Activated CD8-positive, alpha-beta T cell treated with anti-CD3 and anti-CD28 coated beads, Interleukin-2, amount 10 ng/mL, durations not matched to agents 7 days and 5 days (primary cell): ENCODE data around the gene ZNF343. TPM values are rescaled to one million over a fixed set of nuclear protein-coding genes. Genes with fewer than 3 reads are reported as not detected.
A peak's percentile ranks its signal among the peaks of the same experiment; 100 is the strongest.
"Not testable (repeated sequence)": the region's sequence is repeated elsewhere in the genome, so short reads cannot be mapped to it uniquely, and the experiment has no call there.

ENCODE experiments used
- ATAC-seq: fragments of 150-1000 bp; cut with Tn5 transposase; one replicate; pipeline ENCODE4 v1.10.0; 2021; ENCODE audit warnings: moderate library complexity
- CTCF ChIA-PET: fragments of 350-600 bp; sonication (Branson Sonifier 250); formaldehyde crosslinking; loops from one replicate; lab custom pipeline; 2021; ENCODE audit warnings: antibody characterized with exemption; lab: Charles Lee
- POLR2A ChIA-PET: fragments of 350-600 bp; sonication (Branson Sonifier 250); formaldehyde crosslinking; loops from one replicate; lab custom pipeline; 2021; ENCODE audit warnings: antibody characterized with exemption; lab: Charles Lee
- DNase-seq: peaks from one replicate; pipeline ENCODE4 v3.0.0-alpha.2; 2020
- H3K27ac Mint-ChIP-seq: one replicate; pipeline ENCODE4 v1.8.0; 2021; ENCODE audit warnings: mild to moderate bottlenecking, mixed read lengths
- H3K27me3 Mint-ChIP-seq: one replicate; pipeline ENCODE4 v1.8.0; 2021; ENCODE audit warnings: low read depth, mixed read lengths
- H3K36me3 Mint-ChIP-seq: one replicate; pipeline ENCODE4 v1.8.0; 2021; ENCODE audit warnings: low read depth, mixed read lengths
- H3K4me1 Mint-ChIP-seq: one replicate; pipeline ENCODE4 v1.8.0; 2021; ENCODE audit warnings: low read depth, mixed read lengths
- H3K4me3 Mint-ChIP-seq: one replicate; pipeline ENCODE4 v1.8.0; 2021; ENCODE audit warnings: mild to moderate bottlenecking, mixed read lengths
- H3K9me3 Mint-ChIP-seq: one replicate; pipeline ENCODE4 v1.8.0; 2022; ENCODE audit warnings: mixed read lengths; ENCODE audit not compliant: insufficient read depth
- total RNA-seq, 2 experiments: library from RNA; stranded (reverse); gene quantifications; one replicate each; pipeline ENCODE4 v1.2.3, GENCODE V29; 2021

Gene ZNF343
- total RNA-seq, 2 experiments from 2014 or later = 8.7 to 9.0 TPM

- H3K27ac Mint-ChIP-seq, DNase-seq, POLR2A ChIA-PET, ATAC-seq, H3K27me3 Mint-ChIP-seq, H3K9me3 Mint-ChIP-seq, H3K4me3 Mint-ChIP-seq: not testable (repeated sequence)
- Mint-ChIP-seq H3K4me1 (peaks cover 11% of the 10 kb centered on the region), H3K36me3 (peaks cover 13% of the 10 kb centered on the region)
- CTCF ChIA-PET = interaction anchor here (2.2 kb wide), 1 partner anchor 17 kb away, joined by 13 read pairs; no protein-coding TSS in a partner anchor
These were observed 3.9 kb downstream of the ZNF343 start for GRCh38 chr20:2504803-2505202.

- POLR2A ChIA-PET, CTCF ChIA-PET, H3K27me3 Mint-ChIP-seq, H3K4me3 Mint-ChIP-seq, ATAC-seq, H3K4me1 Mint-ChIP-seq, DNase-seq, H3K27ac Mint-ChIP-seq, H3K9me3 Mint-ChIP-seq: not testable (repeated sequence)
- peaks cover 21% of the 10 kb centered on the region for H3K36me3 Mint-ChIP-seq
These were observed 5.8 kb downstream of the ZNF343 start for GRCh38 chr20:2502808-2503384.

GRCh38 chr20:2485661-2486060, 23.1 kb downstream of the ZNF343 start:
- no peaks in the 10 kb centered on the region for H3K9me3 Mint-ChIP-seq
- H3K4me1 Mint-ChIP-seq = no peaks in the 10 kb centered on the region
- ChIA-PET CTCF (no interaction called here), POLR2A (interaction anchor here (0.7 kb wide), 1 partner anchor 22 kb away, joined by 3 read pairs; no protein-coding TSS in a partner anchor)
- H3K27me3 Mint-ChIP-seq = no peaks in the 10 kb centered on the region
- H3K27ac Mint-ChIP-seq = no peak overlapping the region
- no peak overlapping the region for H3K4me3 Mint-ChIP-seq
- DNase-seq (no peak), ATAC-seq (no peak)
- peaks cover 48% of the 10 kb centered on the region for H3K36me3 Mint-ChIP-seq

- peaks cover 52% of the 10 kb centered on the region for H3K36me3 Mint-ChIP-seq
- no peaks in the 10 kb centered on the region for H3K4me1 Mint-ChIP-seq
- H3K9me3 Mint-ChIP-seq = no peaks in the 10 kb centered on the region
- DNase-seq (no peak), ATAC-seq (no peak)
- CTCF ChIA-PET = no interaction called here
- POLR2A ChIA-PET = no interaction called here
- H3K27ac Mint-ChIP-seq = no peak overlapping the region
- no peaks in the 10 kb centered on the region for H3K27me3 Mint-ChIP-seq
- H3K4me3 Mint-ChIP-seq = no peak overlapping the region
These were observed 23.6 kb downstream of the ZNF343 start for GRCh38 chr20:2485080-2485479.

- Mint-ChIP-seq H3K27ac (no peak overlapping the region), H3K27me3 (no peaks in the 10 kb centered on the region), H3K4me1 (no peaks in the 10 kb centered on the region), H3K9me3 (no peaks in the 10 kb centered on the region), H3K36me3 (peaks cover 47% of the 10 kb centered on the region), H3K4me3 (no peak overlapping the region)
- DNase-seq = no peak
- ChIA-PET POLR2A (no interaction called here), CTCF (no interaction called here)
- no peak for ATAC-seq
These were observed 25.2 kb downstream of the ZNF343 start for GRCh38 chr20:2483504-2483903.

- ChIA-PET CTCF (interaction anchor here (1.7 to 2.0 kb wide), 2 partner anchors 42 to 44 kb away, joined by 3 to 4 read pairs; no protein-coding TSS in a partner anchor), POLR2A (interaction anchor here (1.1 kb wide), 1 partner anchor 9 kb away, joined by 3 read pairs; the partner anchor contains the start of gene SNRPB)
- Mint-ChIP-seq H3K9me3 (no peaks in the 10 kb centered on the region), H3K27ac (no peak overlapping the region), H3K4me1 (no peaks in the 10 kb centered on the region), H3K27me3 (no peaks in the 10 kb centered on the region), H3K36me3 (peaks cover 42% of the 10 kb centered on the region), H3K4me3 (no peak overlapping the region)
- ATAC-seq (no peak), DNase-seq (no peak)
These were observed 28.3 kb downstream of the ZNF343 start for GRCh38 chr20:2480381-2480780.

- CTCF ChIA-PET = interaction anchor here (1.2 to 4.3 kb wide), 4 partner anchors 21 to 48 kb away, joined by 4 to 20 read pairs (median 4); no protein-coding TSS in a partner anchor
- H3K27me3 Mint-ChIP-seq = no peaks in the 10 kb centered on the region
- peaks cover 24% of the 10 kb centered on the region for H3K36me3 Mint-ChIP-seq
- H3K4me3 Mint-ChIP-seq = no peak overlapping the region
- no peaks in the 10 kb centered on the region for H3K9me3 Mint-ChIP-seq
- peaks cover 6% of the 10 kb centered on the region for H3K4me1 Mint-ChIP-seq
- DNase-seq = no peak
- POLR2A ChIA-PET = interaction anchor here (0.9 kb wide), 1 partner anchor 10 kb away, joined by 3 read pairs; no protein-coding TSS in a partner anchor
- no peak overlapping the region for H3K27ac Mint-ChIP-seq
- no peak for ATAC-seq
These were observed 31.7 kb downstream of the ZNF343 start for GRCh38 chr20:2476742-2477615.

GRCh38 chr20:2475850-2476741, 32.6 kb downstream of the ZNF343 start:
- CTCF ChIA-PET = interaction anchor here (1.4 to 4.3 kb wide), 2 partner anchors 20 to 46 kb away, joined by 4 to 20 read pairs; no protein-coding TSS in a partner anchor
- DNase-seq (no peak), ATAC-seq (no peak)
- Mint-ChIP-seq H3K4me3 (no peak overlapping the region), H3K4me1 (peaks cover 12% of the 10 kb centered on the region), H3K27me3 (no peaks in the 10 kb centered on the region), H3K9me3 (no peaks in the 10 kb centered on the region), H3K36me3 (peaks cover 22% of the 10 kb centered on the region), H3K27ac (no peak overlapping the region)
- POLR2A ChIA-PET = interaction anchor here (0.9 kb wide), 1 partner anchor 9 kb away, joined by 3 read pairs; no protein-coding TSS in a partner anchor

GRCh38 chr20:2473516-2473915, 35.2 kb downstream of the ZNF343 start:
- H3K27me3 Mint-ChIP-seq = no peaks in the 10 kb centered on the region
- POLR2A ChIA-PET = no interaction called here
- H3K4me1 Mint-ChIP-seq = peaks cover 26% of the 10 kb centered on the region
- H3K27ac Mint-ChIP-seq = no peak overlapping the region
- peaks cover 27% of the 10 kb centered on the region for H3K36me3 Mint-ChIP-seq
- no peaks in the 10 kb centered on the region for H3K9me3 Mint-ChIP-seq
- no peak overlapping the region for H3K4me3 Mint-ChIP-seq
- CTCF ChIA-PET = interaction anchor here (4.3 kb wide), 1 partner anchor 48 kb away, joined by 20 read pairs; no protein-coding TSS in a partner anchor
- DNase-seq = no peak
- no peak for ATAC-seq

- Mint-ChIP-seq H3K27ac (peak within 1 kb of the TSS; percentile 100), H3K36me3 (peaks cover 53% of the 10 kb centered on the region), H3K4me1 (peaks cover 52% of the 10 kb centered on the region), H3K27me3 (no peaks in the 10 kb centered on the region), H3K4me3 (peak within 1 kb of the TSS; percentile 98), H3K9me3 (no peaks in the 10 kb centered on the region)
- ATAC-seq = peak; percentile 93
- ChIA-PET CTCF (interaction anchor here (0.7 to 3.8 kb wide), 8 partner anchors 17 to 263 kb away, joined by 3 to 46 read pairs (median 6); partner anchors contain the start of gene ZNF343), POLR2A (interaction anchor here (0.7 to 2.8 kb wide), 22 partner anchors 8 to 1005 kb away, joined by 3 to 29 read pairs (median 4); partner anchors contain the start of genes IDH3B, ITPA, NOP56 and NSFL1C)
- peak; percentile 98 for DNase-seq
These were observed 38.1 kb downstream of the ZNF343 start, which contains the start of gene SNRPB for GRCh38 chr20:2470423-2471193. Gene SNRPB (minus strand): TSS chr20:2470789. CDS start chr20:2470690, 99 bp downstream.
